H7 (cell line): ENCODE measurements around the gene METRN. TPM values are rescaled to one million over a fixed set of nuclear protein-coding genes. Genes with fewer than 3 reads are reported as not detected.
"Not testable (repeated sequence)": the region's sequence is repeated elsewhere in the genome, so short reads cannot be mapped to it uniquely, and the experiment has no call there.

Experiments used
- DNase-seq: peaks from one replicate; pipeline ENCODE4 v3.0.0; 2012
- H3K27me3 ChIP-seq: 2 replicates; pipeline ENCODE4 v1.6.0; 2011; ENCODE audit warnings: mild to moderate bottlenecking, low read length; ENCODE audit not compliant: control insufficient read depth, insufficient read depth
- H3K36me3 ChIP-seq: replicated peaks from 2 replicates; pipeline ENCODE4 v1.5.1; 2011; ENCODE audit warnings: low read length; ENCODE audit not compliant: control insufficient read depth, insufficient read depth
- H3K4me3 ChIP-seq: 2 replicates; pipeline ENCODE4 v1.5.1; 2011; ENCODE audit warnings: low read depth, mild to moderate bottlenecking, control low read depth, low read length, moderate library complexity; ENCODE audit not compliant: insufficient read depth
- total RNA-seq: library from RNA; depleted of rRNA; stranded (reverse); fragments of >200 nt; shearing (Covaris generic); gene quantifications from 2 replicates; pipeline ENCODE4 v1.2.3, GENCODE V29; 2014

Gene METRN
- total RNA-seq, 1 experiment from 2014 or later: 49.6 TPM

DNA sequence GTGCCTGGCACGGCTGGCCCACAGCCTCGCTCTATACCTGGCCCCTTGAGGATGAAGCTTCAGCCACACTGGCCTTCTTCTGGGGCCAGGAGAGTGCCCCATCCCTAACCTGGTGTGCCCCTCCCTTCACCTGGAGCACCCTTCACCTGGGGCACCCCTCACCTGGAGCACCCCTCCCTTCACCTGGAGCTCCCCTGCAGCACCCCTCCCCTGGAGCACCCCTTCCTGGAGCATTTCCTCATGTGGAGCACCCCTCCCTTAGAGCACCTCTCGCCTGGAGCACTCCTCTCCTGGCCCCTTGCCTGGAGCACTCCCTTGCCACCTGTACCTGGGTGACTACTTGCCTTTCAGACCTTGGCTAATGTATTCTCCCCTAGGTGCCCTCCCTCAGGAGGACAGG lies 6.9 kb upstream of the METRN start:
- H3K36me3 ChIP-seq: no peaks in the 10 kb centered on the region
- H3K4me3 ChIP-seq: no peak overlapping the region
- no peak for DNase-seq
- H3K27me3 ChIP-seq: peaks cover 65% of the 10 kb centered on the region

DNA sequence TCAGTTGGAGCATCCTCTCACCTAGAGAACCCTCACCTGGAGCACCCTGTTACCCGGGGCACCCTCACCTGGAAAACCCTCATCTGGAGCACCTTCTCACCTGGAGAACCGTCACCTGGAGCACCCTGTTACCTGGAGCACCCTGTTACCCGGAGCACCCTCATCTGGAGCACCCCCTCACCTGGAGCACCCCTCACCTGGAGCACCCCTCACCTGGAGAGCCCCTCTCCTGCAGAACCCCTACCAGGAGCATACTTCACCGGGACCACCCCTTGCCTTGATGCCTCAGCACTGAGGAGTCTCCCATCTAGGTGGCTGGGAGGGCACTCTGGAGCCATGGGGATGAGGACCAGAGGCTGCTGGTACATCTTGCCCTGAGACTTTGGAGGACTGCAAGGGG lies 6.0 kb upstream of the METRN start:
- Histone ChIP-seq H3K27me3 (peaks cover 58% of the 10 kb centered on the region), H3K36me3 (no peaks in the 10 kb centered on the region), H3K4me3 (no peak overlapping the region)
- DNase-seq: no peak

DNA sequence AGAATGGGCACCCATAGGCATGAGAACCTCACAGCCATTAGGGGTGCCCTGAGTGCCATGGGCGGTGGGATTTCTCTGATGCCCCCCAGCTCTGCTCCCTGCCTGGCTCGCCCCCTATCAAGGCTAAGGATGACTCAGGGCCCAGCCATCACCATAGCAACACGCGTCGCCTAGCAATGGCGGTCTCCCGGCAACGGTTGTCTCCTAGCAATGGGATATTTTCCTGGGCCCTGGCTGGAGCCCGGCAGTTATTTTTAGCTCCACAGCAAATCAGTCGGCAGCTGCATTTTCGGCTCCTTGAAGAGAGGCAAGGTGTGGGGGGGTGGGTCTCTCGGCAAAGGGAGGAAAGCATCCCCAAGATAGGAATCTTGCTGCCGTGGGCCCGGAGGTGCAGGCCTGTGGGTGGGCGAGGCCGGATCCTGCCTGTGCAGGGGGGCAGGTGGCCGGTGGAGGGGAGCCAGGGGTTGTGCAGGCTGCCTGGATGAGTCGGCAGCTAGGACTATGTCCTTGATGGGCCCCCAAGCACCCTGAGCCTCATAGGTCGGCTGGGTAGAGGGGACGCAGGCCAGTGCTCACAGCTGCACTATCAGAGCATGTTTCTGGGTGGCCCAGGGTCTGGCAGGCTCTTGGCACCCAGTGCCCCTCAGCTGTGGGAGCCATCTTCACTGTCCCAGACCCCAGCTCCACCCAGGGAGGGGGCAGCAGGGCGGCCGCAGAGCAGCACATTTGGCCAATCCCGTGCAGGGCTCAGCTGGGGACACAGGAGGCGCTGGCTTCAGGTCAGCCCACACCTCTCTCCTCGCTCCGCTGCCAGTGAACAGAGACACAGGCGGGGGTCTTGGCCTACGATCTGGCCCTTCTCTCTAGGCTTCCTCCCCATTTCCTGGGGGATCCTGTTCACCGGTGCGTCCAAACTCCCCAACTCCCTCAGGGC lies 5.1 kb upstream of the METRN start:
- DNase-seq: peak; percentile 93
- Histone ChIP-seq H3K36me3 (no peaks in the 10 kb centered on the region), H3K4me3 (no peak overlapping the region), H3K27me3 (peaks cover 57% of the 10 kb centered on the region)

DNA sequence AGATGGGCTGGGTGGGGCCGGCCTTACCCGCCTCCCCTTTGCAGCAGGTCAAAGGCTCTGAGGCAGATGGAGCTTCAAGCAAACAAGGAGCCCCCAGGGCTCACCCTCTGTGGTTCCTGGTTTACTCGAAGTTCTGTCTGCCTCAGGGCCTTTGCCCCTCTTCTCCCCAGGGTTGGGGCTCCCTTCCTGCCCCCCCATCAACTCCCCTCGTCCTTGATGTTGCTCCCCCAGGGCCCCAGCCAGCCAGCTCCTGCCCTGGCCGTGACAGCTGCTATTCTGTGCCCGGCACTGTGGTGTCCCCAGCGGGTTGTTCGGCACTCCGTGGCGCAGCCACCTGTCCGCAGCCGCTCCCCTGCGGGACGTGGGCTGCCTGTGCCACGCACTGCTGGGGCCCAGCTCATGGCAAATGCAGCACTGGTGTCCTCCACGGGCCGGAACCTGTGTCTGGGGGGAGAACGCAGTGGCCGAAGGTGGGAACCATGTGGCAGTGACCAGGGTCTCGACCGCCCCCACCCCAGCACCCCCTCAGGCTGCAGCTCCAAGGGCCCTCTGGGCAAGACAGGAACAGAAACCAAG lies 4.3 kb upstream of the METRN start:
- Histone ChIP-seq H3K36me3 (no peaks in the 10 kb centered on the region), H3K4me3 (no peak overlapping the region), H3K27me3 (peaks cover 55% of the 10 kb centered on the region)
- no peak for DNase-seq

DNA sequence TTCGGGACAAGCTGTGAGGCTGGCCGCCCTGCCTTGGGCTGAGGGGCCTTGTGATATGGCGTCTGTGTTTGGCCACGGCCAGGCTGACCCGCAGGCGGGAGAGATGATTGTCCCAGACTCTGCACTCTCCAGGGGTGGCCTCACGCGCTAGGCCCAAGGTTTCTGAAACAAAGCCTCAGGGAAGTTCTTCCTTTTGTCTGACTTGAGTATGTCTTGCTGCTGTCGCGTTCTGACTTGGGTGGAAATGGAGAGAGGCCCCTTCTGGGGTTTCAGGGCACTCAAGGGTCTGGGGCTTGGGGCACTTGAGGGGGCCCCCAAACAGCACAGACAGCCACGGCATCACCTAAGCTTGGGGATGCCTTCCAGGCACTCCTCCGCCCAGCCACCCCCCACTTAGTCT lies 3.8 kb upstream of the METRN start:
- Histone ChIP-seq H3K27me3 (peaks cover 57% of the 10 kb centered on the region), H3K4me3 (no peak overlapping the region), H3K36me3 (no peaks in the 10 kb centered on the region)
- DNase-seq: no peak

DNA sequence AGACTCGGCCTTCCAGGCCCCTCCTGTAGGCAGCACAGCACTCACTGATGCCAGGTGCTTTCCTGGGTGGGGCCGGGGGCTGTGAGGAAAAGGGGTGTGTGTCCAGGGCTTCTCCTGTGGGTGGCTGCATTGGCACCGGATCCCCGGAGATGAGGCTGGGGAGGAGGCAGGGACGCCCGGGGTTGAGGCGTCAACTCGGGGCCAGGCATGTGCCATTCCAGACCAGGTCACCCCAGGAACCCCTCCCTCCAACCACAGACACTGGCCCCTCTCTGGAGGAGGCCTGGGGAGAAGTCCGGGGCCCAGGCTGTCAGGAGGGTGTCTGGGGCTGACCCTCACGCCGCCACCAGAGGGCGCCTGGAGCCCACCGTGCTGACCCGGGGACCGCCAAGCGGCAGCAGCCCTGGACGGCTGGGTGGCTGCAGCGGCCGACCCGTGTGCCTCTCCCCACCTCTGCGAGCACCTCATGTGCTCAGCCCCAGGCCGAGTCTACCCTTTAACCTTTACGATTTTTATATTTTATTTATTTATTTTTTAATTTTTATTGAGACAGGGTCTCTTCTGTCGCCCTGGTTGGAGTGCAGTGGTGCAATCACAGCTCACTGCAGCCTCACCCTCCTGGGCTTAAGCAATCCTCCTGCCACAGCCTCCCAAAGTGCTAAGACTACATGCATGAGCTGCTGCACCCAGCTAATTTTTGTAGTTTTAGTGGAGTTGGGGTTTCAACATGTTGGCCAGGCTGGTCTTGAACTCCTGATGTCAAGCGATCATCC lies 3.2 kb upstream of the METRN start:
- Histone ChIP-seq H3K27me3 (peaks cover 57% of the 10 kb centered on the region), H3K36me3 (no peaks in the 10 kb centered on the region), H3K4me3 (no peak overlapping the region)
- DNase-seq: peak; percentile 99

DNA sequence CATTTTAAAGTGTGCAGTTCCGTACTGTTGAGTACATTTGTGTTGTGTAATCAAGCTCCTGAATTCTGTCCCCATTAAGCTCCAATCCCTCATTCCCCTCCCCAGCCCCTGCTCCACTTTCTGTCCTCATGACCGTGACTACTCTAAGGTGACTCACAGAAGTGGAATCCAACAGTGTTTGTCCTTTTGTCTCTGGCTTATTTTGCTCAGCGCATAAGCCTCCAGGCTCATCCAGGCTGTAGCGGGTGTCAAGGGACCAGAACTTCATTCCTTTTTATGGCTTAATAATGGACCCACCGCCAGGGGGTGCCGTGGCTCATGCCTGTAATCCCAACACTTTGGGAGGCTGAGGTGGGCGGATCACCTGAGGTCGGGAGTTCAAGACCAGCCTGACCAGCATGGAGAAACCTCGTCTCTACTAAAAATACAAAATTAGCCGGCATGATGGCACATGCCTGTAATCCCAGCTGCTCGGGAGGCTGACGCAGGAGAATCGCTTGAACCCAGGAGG lies 2.1 kb upstream of the METRN start:
- not testable (repeated sequence) for H3K4me3 ChIP-seq, H3K36me3 ChIP-seq
- DNase-seq: peak; percentile 83
- H3K27me3 ChIP-seq: peaks cover 49% of the 10 kb centered on the region

DNA sequence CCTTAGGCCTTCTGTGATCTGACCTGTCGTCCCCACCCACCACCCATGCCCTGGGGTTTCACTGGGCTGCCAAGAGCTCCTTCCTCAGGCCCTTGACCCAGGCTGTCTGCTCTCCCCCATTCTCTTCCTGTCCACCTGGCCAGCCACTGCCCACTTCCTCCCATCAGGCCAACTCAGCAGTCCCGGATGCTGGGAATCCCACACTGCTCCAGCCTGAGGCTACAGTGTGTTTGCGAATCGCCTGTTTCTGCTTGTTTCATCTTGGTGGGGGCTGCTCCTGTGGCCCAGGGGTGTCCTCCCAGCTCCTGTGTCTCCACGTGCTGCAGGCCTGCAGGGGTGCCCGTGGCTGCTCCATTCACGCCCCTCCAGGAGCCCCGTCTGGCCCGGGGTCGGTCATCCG lies 839 bp upstream of the METRN start:
- H3K36me3 ChIP-seq: no peaks in the 10 kb centered on the region
- no peak for DNase-seq
- H3K27me3 ChIP-seq: peaks cover 39% of the 10 kb centered on the region
- no peak overlapping the region for H3K4me3 ChIP-seq

DNA sequence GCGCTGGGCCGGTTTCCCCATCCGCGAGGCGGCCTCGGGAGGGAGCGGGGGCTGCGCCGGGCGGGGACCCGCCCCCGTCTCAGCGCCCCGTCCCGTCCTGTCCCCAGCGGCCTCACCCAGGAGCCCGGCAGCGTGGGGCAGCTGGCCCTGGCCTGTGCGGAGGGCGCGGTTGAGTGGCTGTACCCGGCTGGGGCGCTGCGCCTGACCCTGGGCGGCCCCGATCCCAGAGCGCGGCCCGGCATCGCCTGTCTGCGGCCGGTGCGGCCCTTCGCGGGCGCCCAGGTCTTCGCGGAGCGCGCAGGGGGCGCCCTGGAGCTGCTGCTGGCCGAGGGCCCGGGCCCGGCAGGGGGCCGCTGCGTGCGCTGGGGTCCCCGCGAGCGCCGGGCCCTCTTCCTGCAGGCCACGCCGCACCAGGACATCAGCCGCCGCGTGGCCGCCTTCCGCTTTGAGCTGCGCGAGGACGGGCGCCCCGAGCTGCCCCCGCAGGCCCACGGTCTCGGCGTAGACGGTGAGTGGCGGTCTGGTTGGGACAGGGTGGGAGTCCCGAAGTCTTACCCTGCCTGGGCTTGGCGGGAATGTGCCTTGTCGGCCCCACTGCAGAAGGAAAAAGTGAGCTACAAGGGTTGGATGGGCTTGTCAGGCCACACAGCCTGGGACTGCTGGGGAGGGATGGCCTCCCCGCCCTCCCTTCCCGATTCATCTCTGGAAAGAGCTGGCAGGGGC lies 720 bp downstream of the METRN start:
- Histone ChIP-seq H3K36me3 (no peaks in the 10 kb centered on the region), H3K27me3 (peaks cover 31% of the 10 kb centered on the region), H3K4me3 (peak overlapping the region; percentile 59)
- peak; percentile 92 for DNase-seq

DNA sequence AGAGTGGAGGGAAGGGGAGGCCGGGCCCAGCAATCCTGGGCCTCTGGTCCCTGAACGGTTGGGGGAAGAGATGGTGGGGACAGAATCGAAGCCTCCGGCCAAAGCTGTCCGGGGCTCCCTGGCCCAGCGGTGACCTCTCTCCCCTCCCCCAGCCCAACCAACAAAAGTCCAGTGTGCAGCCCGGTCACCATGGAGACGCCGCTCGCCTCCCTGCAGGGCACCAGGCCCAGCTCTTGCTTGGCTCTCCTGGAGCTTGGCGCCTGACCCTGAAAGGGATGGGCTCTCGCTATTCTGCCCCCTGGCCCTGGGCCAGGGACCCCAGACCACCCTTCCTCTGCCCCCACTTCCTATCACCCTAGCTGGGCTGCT lies 1.3 kb downstream of the METRN start:
- Histone ChIP-seq H3K36me3 (no peaks in the 10 kb centered on the region), H3K4me3 (peak overlapping the region; percentile 32; the same call in 1 of the 2 replicates), H3K27me3 (peaks cover 29% of the 10 kb centered on the region)
- DNase-seq: peak; percentile 90

DNA sequence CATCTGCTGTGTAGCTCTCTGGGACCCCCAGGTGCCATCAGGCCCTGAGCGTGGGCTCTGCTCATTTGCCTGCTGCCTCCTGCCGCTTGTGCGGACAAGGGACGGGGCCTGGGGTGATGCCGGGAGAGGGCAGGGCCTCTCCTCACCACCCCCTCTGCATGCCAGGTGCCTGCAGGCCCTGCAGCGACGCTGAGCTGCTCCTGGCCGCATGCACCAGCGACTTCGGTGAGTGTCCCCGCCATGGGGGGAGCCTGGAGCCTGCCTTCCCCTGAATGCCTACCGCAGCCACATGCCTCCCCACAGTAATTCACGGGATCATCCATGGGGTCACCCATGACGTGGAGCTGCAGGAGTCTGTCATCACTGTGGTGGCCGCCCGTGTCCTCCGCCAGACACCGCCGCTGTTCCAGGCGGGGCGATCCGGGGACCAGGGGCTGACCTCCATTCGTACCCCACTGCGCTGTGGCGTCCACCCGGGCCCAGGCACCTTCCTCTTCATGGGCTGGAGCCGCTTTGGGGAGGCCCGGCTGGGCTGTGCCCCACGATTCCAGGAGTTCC lies 1.9 kb downstream of the METRN start:
- H3K4me3 ChIP-seq: no peak overlapping the region
- no peaks in the 10 kb centered on the region for H3K36me3 ChIP-seq
- peaks cover 29% of the 10 kb centered on the region for H3K27me3 ChIP-seq
- no peak for DNase-seq

DNA sequence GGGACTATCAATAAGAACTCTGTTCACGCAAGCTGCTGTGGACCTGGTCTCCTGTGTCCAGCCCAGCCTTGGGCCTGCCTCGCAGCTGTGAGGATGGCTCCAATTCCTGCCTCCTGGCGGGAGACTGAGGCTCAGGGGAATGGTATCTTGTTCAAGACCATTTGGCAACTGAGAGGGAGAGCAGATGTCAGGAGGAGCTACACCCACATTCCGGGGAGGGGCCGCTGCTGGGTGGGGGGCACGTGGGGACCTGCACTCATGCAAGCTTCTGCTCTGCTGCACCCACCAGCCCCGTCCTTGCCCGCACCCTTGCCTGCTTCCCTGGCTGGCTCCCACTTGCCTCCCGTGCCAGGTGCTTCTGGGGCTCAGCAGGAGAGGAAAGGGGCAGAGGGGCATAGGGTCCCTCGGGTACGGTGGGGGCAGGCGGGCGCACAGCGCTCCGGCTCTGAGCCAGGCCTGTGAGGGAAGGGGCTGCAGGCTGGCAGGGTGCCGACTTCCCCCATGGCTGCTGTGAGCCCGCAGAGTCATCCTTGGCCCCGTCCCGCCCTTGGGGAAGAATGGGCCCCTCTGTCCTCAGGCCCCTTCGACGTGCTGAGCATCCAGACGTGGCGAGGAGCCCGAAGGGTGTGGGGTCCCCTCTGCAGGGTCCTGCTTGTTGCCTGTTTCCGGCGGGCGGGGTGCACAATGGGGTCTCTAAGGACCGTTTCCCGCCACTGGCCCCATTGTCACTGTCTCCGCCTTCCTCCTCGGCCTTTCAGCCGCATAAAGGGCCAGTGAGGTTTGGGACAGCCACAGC lies 2.7 kb downstream of the METRN start:
- Histone ChIP-seq H3K4me3 (no peak overlapping the region), H3K36me3 (no peaks in the 10 kb centered on the region), H3K27me3 (peaks cover 29% of the 10 kb centered on the region)
- no peak for DNase-seq

DNA sequence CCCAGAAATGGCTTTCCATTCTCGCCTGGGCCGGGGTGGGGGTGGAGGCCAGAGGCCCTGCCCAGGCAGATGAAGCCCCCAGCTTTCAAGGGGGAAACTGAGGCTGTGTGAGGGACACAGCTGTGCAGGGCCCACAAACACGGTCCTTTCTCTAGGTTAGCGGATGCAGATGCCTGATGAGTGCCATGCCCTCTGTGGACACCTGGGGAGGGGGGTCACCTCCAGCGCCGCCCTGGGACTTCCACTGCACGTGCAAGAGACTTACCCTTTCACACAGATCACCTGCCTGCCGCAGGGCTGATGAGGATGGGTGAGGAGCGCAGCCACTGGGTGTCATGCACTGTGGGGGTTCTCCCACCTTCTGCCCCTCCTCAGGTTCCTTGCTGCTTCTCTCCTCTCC lies 3.5 kb downstream of the METRN start:
- DNase-seq: no peak
- Histone ChIP-seq H3K4me3 (no peak overlapping the region), H3K36me3 (no peaks in the 10 kb centered on the region), H3K27me3 (peaks cover 29% of the 10 kb centered on the region)
